GM18873 (cell line): ENCODE results near the gene DGKH.
"Not testable (repeated sequence)": the region's sequence is repeated elsewhere in the genome, so short reads cannot be mapped to it uniquely, and the experiment has no call there.

ENCODE experiments used
- ATAC-seq: cut with Tn5 transposase; IDR thresholded peaks from one replicate; pipeline ENCODE4 v1.9.1; 2021; ENCODE audit warnings: mild to moderate bottlenecking, moderate library complexity, moderate number of reproducible peaks; ENCODE audit not compliant: unreplicated experiment, low FRiP score

DGKH gene

GRCh38 chr13:42110410-42111155, 62.1 kb downstream of the DGKH start:
- ATAC-seq, result no peak

- ATAC-seq, result no peak
Measured at GRCh38 chr13:42112864-42113263, 64.4 kb downstream of the DGKH start.

DNA sequence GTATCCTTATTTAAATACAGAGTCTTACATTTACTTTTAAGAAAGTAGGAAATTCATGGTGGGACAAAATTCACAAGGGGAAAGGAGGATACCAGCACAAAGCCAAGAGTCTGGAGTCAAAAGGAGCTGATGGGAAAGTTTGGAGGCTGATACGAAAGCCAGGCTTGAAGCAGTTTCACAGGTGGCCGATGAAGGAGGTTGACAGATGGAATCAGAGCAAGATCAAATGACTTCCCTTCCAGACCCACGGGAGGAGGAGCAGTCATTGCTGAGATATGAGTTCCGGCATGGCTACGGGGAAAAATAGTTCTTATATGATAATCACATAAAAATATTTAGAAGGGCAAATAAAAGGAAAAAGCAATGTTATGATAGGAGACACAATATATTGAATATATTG, 65.0 kb downstream of the DGKH start:
- no peak for ATAC-seq

- ATAC-seq, result no peak
Measured at GRCh38 chr13:42114278-42114677, 65.8 kb downstream of the DGKH start.

- no peak for ATAC-seq
Measured at GRCh38 chr13:42114912-42115311, 66.5 kb downstream of the DGKH start.

DNA sequence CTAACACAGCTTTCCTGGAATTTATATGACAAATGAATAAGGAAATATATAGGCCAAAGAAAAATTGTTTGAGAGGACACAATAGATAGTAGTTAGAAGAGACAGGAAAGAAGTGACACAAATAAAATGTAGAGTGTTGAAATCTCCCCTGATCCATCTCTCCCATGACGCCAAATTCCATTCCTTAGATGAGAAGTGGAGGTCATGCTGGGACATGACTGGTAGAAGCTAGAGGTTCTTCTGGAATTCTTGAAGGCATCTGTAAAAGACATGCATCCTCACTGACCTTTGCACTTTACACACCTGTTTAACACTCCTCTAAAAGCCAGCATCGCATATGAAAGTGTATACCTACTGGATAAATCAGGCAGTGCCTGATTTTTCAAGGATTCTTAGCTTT, 67.8 kb downstream of the DGKH start:
- ATAC-seq, result no peak

- no peak for ATAC-seq
Measured at GRCh38 chr13:42119041-42119440, 70.6 kb downstream of the DGKH start.

DNA sequence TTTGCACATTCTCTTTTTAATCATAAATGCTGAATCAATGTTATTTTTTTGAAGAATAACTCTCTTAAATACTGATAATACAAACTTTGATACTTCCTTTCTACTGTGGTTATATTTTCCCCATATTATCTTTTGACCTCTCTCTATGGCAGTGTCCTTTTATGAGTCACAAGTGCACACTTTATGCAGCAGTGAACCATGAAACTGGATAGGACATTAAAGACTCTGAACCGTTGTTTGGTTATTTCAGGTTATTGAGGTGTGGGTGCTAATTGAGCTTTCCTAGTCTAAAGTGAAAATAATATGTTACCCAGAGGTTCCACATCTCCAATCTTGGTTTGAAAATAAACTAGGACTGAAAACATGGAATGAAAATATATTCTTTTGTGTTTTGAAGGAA, 71.4 kb downstream of the DGKH start:
- no peak for ATAC-seq

DNA sequence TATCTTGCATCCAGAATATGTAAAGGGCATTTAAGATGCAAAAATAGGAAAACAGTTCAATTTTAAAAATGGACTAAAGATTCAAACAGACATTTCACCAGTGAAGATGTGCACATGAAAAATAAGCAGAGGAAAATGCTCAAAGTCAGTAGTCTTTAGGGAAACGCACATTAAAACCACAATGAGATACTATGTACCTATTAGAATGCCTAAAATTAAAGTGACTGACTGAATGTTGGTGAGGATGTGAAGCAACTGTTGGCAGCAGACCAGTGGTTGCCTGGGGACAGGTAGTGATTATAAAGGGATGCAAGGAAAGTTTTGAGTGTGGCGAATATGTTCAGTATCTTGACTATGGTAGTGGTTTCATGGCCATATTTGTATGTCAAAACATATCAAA, 75.2 kb downstream of the DGKH start:
- ATAC-seq, result no peak

DNA sequence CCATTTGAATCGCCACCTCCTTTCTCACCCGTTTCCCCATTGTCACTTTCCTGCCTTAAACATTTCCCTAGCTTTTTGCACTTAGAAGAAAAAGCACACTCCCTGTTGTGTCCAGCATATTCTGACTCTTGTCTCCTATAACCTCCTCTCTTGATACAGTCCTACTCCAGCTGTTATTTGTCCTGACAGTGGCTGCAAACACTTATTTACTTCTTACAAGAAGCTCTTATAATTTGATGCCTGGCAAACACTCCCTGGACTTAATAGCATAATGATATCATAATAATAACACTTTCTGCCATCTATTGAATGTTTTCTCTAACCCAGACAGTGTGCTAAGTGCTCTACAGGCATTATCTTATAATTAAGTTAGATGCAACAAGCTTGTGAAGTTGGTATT, 76.6 kb downstream of the DGKH start:
- ATAC-seq, result no peak

DNA sequence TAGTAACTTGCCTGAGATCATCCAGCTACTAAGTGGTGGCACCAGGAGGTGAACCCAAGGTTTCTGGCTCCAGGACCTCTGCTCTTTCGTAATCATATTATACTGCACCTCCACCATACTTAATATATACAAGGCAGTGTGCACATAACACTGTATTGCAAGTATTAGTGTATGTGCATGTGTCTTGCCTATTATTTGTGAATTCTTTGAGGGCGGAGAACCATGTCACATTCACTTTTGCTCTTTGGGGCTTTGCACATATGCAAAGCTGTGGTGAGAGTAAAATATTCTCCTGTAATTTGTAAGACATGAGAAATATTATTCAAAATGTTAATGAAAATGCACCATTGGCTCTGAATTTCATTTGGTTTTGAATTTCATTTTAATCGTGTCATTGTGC, 78.6 kb downstream of the DGKH start:
- ATAC-seq, result no peak

- ATAC-seq, result no peak
Measured at GRCh38 chr13:42129033-42129432, 80.6 kb downstream of the DGKH start.

DNA sequence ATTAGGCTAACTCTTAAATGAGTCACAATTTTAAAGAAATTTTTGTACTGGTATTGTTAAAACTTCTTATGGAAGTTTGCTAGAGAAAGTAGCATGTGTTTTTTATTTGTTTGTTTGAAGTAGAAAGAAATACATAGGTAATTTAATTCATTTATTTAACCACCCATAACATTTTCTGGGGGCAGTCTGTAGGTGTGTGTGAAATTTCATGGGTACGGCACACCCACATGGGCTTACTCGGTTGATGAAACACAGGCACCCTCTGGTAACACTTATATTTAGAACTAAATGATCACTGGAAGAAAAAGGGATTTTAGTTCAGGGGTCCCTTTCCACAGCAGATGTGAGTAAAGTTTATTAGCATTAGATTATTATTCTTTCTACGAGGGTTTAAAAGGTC, 88.1 kb downstream of the DGKH start:
- no peak for ATAC-seq

DNA sequence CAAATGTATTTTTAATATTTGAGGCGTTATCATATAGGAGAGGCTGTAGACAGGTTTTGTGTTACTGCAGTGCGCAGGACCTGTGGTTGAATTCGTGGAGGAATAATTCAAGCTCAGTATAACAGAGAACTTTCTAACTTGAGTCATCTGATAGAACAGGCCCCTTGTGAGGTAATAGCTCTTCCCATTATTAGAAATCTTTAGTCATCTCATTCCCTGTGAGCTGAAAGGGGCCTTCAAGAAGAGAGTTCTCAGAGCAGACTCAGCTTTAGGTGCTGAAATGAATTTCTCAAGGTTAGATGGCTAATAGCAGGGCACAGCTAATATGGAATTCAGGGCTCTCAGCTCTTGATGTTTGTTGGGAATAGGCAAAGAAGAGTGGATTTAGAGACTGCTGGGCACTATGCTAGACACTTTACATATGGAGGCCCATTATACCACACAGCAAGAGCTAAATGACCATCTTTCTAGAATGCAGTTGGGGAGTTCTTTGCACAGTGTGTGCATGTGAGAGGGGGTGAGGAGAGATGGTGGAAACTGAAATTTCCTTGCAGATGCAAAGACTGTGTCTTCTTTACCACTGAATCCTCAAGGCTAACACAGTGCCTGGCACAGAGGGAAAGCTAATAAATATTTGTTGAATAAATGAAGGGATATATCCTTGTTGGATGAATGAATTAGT, 89.5 kb downstream of the DGKH start:
- ATAC-seq, result no peak

GRCh38 chr13:42140494-42140893, 92.0 kb downstream of the DGKH start:
- ATAC-seq, result no peak

DNA sequence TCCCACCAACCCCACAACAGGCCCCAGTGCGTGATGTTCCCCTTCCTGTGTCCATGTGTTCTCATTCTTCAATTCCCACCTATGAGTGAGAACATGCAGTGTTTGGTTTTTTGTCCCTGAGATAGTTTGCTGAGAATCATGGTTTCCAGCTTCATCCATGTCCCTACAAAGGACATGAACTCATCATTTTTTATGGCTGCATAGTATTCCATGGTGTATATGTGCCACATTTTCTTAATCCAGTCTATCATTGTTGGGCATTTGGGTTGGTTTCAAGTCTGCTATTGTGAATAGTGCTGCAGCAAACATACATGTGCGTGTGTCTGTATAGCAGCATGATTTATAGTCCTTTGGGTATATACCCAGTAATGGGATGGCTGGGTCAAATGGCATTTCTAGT, 92.6 kb downstream of the DGKH start:
- ATAC-seq, result not testable (repeated sequence)

- no peak for ATAC-seq
Measured at GRCh38 chr13:42146359-42146758, 97.9 kb downstream of the DGKH start.

DNA sequence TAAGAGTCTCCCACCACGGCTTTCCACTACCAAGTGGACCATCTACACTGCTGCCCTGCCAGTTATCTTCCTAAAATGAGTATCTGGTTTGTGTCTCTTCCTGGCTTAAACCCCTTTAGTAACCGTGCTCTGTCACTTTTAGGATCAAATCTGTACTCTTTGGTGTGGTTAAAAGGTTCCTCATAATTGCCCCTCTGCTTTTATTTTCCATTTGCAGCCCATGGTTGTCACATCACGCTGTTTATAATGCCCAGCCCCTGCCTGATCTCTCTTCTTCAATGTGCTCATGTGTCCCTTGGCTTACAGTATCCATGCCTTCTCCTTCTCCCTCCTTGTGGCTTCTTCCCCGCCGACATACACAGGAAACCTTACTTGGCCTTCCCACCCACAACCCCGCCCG, 100.1 kb downstream of the DGKH start:
- ATAC-seq, result no peak

DNA sequence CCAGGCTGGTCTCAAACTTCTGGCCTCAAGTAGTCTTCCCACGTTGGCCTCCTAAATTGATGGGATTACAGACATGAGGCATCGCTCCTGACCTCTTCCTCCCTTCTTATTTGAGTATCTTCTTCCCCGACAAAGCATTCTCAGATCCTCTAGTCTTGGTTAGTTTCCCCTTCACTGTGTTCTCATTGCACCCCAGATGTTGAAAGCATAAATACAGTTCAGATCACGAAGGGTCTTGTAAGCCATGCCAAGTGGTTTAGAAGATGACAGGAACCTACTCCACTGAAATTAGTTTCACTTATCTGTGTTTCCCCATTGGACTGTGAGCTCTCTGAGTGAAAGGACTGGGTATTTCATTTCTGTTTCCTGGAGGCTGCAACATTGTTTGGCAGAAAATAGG, 100.7 kb downstream of the DGKH start:
- ATAC-seq, result no peak

DNA sequence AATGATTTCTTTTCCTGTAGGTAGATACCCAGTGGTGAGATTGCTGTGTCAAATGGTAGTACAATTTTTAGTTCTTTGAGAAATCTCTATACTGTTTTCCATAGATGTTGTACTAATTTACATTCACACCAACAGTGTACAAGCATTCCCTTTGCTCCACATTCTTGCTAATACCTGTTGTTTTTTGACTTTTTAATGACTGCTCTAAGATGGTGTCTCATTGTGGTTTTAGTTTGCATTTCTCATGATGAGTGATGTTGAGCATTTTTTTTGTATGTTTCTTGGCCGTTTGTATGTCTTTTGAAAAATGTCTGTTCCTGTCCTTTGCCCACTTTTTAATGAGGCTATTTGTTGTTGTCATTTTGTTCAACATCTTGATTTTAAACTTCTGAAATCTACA, 103.3 kb downstream of the DGKH start:
- no peak for ATAC-seq

- ATAC-seq, result no peak
Measured at GRCh38 chr13:42152495-42152894, 104.0 kb downstream of the DGKH start.
